Measurements from ENCODE around the gene ERAS. TPM values are rescaled to one million over a fixed set of nuclear protein-coding genes. Genes with fewer than 3 reads are reported as not detected.

ERAS gene
- total and polyA plus RNA-seq, 2 of the 13 experiments (the other 11 are each of a cell fraction or from before 2014, with no cell fraction given) = 0.21 to 0.22 TPM

DNA sequence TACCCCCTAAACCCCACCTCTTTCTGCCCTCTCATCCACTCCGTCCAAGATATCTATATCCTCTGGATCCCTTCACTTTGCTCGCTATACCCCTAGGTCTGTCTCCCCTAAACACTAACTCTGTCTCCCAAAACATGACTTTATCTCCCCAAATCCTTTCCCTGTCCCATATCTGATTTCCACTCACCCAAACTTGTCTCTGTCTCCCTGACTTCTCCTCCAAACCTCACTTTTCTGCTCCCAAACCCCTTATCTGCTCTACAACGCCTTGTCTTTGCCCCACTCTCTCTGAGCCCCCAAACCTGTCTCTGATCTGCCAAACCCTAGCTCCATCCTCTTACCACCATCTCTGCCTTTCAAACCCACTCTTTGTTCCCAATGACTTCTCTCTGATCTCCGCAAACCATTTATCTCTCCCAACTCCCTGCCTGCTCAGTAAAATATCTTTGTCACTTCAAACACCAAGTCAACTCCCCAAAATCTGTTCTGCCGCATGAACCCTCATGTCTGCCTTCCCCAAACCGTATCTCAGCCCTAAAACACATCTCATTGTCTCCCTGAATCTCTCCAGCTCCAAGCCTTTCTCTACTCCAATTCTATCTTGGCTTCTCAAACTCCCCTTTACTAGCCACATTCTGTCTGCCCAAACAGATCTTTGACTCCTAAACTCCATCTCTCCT is 39.3 kb upstream of the ERAS start (continued):
- TF ChIP-seq, protein P1, sequence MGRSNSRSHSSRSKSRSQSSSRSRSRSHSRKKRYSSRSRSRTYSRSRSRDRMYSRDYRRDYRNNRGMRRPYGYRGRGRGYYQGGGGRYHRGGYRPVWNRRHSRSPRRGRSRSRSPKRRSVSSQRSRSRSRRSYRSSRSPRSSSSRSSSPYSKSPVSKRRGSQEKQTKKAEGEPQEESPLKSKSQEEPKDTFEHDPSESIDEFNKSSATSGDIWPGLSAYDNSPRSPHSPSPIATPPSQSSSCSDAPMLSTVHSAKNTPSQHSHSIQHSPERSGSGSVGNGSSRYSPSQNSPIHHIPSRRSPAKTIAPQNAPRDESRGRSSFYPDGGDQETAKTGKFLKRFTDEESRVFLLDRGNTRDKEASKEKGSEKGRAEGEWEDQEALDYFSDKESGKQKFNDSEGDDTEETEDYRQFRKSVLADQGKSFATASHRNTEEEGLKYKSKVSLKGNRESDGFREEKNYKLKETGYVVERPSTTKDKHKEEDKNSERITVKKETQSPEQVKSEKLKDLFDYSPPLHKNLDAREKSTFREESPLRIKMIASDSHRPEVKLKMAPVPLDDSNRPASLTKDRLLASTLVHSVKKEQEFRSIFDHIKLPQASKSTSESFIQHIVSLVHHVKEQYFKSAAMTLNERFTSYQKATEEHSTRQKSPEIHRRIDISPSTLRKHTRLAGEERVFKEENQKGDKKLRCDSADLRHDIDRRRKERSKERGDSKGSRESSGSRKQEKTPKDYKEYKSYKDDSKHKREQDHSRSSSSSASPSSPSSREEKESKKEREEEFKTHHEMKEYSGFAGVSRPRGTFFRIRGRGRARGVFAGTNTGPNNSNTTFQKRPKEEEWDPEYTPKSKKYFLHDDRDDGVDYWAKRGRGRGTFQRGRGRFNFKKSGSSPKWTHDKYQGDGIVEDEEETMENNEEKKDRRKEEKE (IDR thresholded peaks at IDR 0.05) = no peak
- no peak for TF ChIP-seq ISL2 (CRISPR knock-in tag; IDR thresholded peaks at IDR 0.05)

DNA sequence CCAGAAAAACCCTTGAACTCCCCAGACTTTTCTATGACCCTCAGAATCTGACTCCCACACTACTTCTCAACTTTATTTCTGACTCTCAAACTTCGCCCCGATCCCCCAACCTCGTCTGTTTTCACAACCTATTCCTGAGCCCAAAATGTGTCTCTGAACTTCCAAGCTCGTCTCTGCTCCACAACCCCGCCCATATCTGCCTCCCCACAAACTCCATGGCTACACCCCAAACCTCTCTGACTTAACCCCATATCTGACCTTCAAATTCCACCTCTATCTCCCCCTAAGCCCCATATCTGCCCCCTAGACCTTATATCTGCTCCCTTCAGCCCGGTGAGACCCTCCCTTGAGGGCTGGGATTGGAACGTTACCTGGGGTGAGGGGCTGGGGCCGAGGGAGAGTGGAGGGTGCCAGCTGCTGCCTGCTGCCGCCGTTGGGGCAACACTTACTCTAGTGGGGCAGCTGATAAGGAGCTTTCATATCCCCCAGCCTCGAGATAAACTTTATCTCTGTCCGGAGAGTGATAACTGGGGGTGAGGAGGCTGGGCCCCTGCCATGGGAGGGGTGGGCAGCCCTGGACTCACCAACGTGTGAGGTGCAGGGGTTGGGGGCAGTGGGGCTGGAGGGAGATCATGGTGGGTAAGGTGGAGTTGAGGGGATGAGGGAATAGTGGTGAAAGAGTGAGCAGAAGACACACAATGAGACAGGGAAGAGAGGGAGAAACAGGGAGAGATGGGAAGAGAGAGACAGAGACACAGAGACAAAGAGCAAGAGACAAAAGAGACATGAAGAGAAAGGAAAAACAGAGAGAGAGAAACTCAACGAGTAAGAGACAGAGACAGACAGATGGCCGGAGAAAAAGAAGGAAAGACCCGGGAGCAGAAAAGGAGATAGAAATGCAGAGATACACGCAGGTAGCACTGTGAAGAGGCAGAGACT is 38.5 kb upstream of the ERAS start:
- no TSS peak for BruUV-seq (replicated peaks)
- CTCF ChIA-PET (ENCODE audit: low intra/inter-chr PET ratio, low total read pairs) = no interaction called here
- POLR2A ChIA-PET = no interaction called here
- no peaks in the 10 kb centered on the region for H4K20me1 ChIP-seq (ENCODE audit: insufficient read depth, low read length)
- no peaks in the 10 kb centered on the region for H3K4me1 ChIP-seq (ENCODE audit: insufficient read depth, low read length)
- FAIRE-seq = no peak
- in situ Hi-C loops (cut with HindIII; ENCODE audit: extremely low pct_ligation_motif_present, low pct_unique_long_range_greater_than_20kb) (no loop called here), intact Hi-C loops (cut with micrococcal nuclease; ENCODE audit: unreplicated experiment) (no loop called here)
- 31% methylated on average over 13 of the region's 17 CpGs for WGBS (ENCODE audit: low lambda C conversion rate)
- H3K9ac ChIP-seq (ENCODE audit: insufficient read depth, low read depth, low read length) = no peak overlapping the region
- no peak overlapping the region for H3K4me3 ChIP-seq (replicated peaks in 1 of 3; ENCODE audit: insufficient read depth in 1 of 3, low read depth in 2 of 3, low read length in 3 of 3)
- DNase-seq (ENCODE audit: low spot score) = no peak
- no peak for ATAC-seq
- H3K36me3 ChIP-seq (replicated peaks in 1 of 2; ENCODE audit: control insufficient read depth in 1 of 2, insufficient read depth in 2 of 2, low read length in 2 of 2) = no peaks in the 10 kb centered on the region
- H2AFZ ChIP-seq (ENCODE audit: low read length) = no peak overlapping the region
- no peak overlapping the region for H3K4me2 ChIP-seq (ENCODE audit: low read depth, low read length)
- no peak overlapping the region for H3K27ac ChIP-seq (ENCODE audit: extremely low read length, insufficient read depth, low read length)
- H3K27me3 ChIP-seq (ENCODE audit: control insufficient read depth in 1 of 2, insufficient read depth in 2 of 2, low read length in 2 of 2) = no peaks in the 10 kb centered on the region; a peak in 1 of 5 replicates
- no peaks in the 10 kb centered on the region for H3K79me2 ChIP-seq (ENCODE audit: insufficient read depth, low read length)
- no peaks in the 10 kb centered on the region for H3K9me3 ChIP-seq (ENCODE audit: low read length)
- no peak for TF ChIP-seq TOPORS (CRISPR knock-in tag; IDR thresholded peaks at IDR 0.05)
- TF ChIP-seq ZNF678 (CRISPR knock-in tag; IDR thresholded peaks at IDR 0.05) = no peak
- TF ChIP-seq, protein P2, sequence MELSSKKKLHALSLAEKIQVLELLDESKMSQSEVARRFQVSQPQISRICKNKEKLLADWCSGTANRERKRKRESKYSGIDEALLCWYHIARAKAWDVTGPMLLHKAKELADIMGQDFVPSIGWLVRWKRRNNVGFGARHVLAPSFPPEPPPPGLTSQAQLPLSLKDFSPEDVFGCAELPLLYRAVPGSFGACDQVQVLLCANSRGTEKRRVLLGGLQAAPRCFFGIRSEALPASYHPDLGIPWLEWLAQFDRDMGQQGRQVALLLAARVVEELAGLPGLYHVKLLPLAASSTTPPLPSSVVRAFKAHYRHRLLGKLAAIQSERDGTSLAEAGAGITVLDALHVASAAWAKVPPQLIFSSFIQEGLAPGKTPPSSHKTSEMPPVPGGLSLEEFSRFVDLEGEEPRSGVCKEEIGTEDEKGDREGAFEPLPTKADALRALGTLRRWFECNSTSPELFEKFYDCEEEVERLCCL (CRISPR knock-in tag; IDR thresholded peaks at IDR 0.05; ENCODE audit: borderline replicate concordance) = no peak
- TF ChIP-seq PTBP1 (IDR thresholded peaks at IDR 0.05; ENCODE audit: low read depth, low read length, poor library complexity, severe bottlenecking) = no peak
- no peak for TF ChIP-seq FOXM1 (CRISPR knock-in tag; IDR thresholded peaks at IDR 0.05)
- TF ChIP-seq, protein P3, sequence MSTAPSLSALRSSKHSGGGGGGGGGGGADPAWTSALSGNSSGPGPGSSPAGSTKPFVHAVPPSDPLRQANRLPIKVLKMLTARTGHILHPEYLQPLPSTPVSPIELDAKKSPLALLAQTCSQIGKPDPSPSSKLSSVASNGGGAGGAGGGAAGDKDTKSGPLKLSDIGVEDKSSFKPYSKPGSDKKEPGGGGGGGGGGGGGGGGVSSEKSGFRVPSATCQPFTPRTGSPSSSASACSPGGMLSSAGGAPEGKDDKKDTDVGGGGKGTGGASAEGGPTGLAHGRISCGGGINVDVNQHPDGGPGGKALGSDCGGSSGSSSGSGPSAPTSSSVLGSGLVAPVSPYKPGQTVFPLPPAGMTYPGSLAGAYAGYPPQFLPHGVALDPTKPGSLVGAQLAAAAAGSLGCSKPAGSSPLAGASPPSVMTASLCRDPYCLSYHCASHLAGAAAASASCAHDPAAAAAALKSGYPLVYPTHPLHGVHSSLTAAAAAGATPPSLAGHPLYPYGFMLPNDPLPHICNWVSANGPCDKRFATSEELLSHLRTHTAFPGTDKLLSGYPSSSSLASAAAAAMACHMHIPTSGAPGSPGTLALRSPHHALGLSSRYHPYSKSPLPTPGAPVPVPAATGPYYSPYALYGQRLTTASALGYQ (CRISPR knock-in tag; IDR thresholded peaks at IDR 0.05) = no peak
- TF ChIP-seq, protein P4, sequence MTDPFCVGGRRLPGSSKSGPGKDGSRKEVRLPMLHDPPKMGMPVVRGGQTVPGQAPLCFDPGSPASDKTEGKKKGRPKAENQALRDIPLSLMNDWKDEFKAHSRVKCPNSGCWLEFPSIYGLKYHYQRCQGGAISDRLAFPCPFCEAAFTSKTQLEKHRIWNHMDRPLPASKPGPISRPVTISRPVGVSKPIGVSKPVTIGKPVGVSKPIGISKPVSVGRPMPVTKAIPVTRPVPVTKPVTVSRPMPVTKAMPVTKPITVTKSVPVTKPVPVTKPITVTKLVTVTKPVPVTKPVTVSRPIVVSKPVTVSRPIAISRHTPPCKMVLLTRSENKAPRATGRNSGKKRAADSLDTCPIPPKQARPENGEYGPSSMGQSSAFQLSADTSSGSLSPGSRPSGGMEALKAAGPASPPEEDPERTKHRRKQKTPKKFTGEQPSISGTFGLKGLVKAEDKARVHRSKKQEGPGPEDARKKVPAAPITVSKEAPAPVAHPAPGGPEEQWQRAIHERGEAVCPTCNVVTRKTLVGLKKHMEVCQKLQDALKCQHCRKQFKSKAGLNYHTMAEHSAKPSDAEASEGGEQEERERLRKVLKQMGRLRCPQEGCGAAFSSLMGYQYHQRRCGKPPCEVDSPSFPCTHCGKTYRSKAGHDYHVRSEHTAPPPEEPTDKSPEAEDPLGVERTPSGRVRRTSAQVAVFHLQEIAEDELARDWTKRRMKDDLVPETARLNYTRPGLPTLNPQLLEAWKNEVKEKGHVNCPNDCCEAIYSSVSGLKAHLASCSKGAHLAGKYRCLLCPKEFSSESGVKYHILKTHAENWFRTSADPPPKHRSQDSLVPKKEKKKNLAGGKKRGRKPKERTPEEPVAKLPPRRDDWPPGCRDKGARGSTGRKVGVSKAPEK (CRISPR knock-in tag; IDR thresholded peaks at IDR 0.05; ENCODE audit: borderline replicate concordance) = no peak
- TF ChIP-seq MLLT10 (CRISPR knock-in tag; IDR thresholded peaks at IDR 0.05) = no peak
- TF ChIP-seq ZBTB21 (CRISPR knock-in tag; IDR thresholded peaks at IDR 0.05) = no peak
- TF ChIP-seq ZSCAN29 (CRISPR knock-in tag; conservative IDR thresholded peaks at IDR 0.05) = no peak

Measured in HepG2 (cell line).